ENCODE data around the gene FICD.
"Not testable (repeated sequence)": the region's sequence is repeated elsewhere in the genome, so short reads cannot be mapped to it uniquely, and the experiment has no call there.

Gene FICD

DNA sequence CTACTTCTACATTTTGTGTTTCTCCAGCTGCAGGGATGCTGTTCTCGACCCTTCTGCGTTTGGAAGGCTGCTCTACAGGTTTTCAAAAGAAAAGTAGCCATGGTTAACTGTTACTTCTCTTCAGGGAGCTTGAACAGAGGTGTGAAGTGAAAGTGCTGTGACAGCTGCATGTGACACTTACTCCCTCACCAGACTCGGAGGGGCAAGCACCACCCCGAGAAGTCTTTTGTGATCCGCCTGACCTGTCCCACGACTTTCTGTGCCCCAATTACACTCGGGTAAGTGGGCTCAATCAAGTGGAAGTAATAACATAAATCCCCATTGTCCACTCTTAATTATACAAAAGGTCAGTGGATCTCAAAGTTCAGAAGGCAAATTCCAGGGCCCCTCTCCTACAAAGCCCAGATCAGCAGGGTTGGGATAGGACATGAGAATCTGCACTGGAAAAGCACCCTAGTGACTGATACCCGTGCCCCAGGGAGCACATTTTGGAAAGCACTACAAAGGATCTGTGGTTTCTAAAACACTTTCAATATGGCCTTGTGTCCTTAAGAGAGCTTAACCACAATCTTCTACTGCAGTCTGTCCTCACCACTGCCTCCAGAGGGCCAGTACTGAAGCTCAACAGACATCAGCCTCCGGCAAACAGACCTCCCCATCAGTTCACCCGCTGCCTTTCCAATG is 11.5 kb downstream of the FICD start:
- no peak overlapping the region for H3K4me3 ChIP-seq (ENCODE audit: low read depth, low read length)
- DNase-seq (ENCODE audit: low read depth), result no peak

DNA sequence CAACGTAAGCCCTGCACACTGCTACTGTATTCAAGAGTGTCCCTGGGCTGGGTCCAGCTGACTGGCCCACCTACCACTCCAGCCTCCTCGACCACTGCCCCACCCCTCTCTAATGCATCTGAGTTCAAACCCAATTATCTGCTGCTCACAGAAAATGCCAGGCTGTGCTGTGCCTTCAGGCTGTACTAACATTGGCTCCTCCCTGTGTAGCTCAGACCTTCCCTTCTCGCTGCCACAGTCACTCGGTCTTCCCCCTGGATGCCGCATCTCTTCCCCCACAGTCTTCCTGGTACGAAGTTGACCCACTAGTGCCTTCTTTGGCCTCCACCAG is 12.1 kb downstream of the FICD start:
- DNase-seq (ENCODE audit: low read depth), result no peak
- H3K4me3 ChIP-seq (ENCODE audit: low read depth, low read length), result no peak overlapping the region

DNA sequence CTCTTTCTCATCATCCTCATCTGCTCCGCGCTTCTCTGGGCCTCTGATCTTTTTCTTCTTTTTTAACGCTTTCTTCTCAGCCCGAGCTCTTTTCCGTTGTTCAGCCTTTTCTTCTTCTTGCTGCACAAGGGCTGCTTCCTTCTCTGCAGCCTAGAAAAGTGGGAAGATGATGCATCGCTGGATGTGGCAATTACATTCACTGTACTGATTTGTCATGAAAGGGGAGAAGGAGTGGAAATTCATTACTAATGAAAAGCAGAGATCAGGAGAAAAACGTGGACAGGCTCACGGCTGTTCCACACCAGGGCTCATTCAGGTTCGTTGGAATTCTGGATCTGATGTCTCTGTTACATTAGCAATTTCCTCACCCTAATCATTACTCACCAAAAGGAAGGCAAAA is 15.1 kb downstream of the FICD start:
- no peak overlapping the region for H3K4me3 ChIP-seq (ENCODE audit: low read depth, low read length)
- no peak for DNase-seq (ENCODE audit: low read depth)

DNA sequence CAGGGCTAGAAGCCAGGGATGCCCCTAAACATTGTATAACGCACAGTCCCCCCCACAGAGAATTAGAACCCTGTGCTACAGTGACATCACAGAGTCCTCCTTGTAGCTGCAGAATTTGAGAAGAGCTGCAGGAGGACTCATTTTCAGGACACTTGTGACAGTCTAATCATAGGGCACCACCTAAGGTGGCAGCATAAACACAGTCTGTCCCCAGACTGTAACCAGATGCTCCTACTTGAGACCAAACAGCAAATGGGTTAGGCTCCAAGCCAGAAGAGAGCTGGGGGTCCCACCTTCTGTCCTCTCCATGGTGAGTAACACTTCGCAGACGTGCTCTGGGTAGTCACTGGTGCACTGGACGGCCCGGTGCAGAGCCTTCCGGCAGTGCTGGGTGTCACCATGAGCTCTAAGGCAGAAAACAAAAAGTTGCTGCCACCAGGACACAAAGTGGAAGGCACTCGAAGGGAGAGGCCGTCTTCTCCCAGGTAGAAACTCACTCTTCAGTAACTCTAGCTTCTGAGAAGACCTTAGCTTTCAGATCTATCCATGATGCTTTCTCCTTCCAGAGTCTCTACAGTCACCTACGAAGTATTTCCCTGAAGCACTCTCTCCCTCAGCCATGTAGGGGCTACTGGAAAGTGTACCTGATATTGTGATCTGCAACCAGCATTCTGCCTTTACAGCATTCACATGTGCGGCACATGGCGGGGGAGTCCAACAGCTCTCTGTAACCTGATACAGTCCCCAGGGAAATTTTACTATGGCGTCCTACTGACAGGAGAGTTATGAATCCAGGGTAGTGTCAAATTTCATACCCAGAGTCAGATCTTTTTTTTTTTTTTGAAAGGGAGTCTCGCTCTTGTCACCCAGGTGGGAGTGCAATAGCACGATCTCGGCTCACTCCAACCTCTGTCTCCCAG is 17.1 kb downstream of the FICD start:
- H3K4me3 ChIP-seq (ENCODE audit: low read depth, low read length), result no peak overlapping the region
- DNase-seq (ENCODE audit: low read depth), result no peak

DNA sequence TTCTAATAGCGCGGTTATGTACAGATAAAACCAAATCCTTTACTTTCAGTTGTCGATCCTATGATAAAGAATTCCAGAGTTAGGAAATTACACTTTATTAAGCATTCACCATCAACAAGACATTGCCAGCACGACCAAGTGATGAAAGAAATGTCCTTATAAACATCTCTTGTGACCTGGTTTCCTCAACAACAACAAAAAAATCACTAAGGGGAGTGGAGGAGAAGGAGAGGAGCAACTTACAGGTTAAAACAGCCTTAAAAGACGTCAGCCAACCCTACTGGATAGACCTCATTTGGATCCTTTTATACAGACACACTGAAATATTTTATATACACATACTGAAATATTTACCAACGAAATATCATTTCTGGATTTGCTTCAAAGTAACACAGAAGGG is 23.1 kb downstream of the FICD start:
- no peak overlapping the region for H3K4me3 ChIP-seq (ENCODE audit: low read depth, low read length)
- DNase-seq (ENCODE audit: low read depth), result no peak

DNA sequence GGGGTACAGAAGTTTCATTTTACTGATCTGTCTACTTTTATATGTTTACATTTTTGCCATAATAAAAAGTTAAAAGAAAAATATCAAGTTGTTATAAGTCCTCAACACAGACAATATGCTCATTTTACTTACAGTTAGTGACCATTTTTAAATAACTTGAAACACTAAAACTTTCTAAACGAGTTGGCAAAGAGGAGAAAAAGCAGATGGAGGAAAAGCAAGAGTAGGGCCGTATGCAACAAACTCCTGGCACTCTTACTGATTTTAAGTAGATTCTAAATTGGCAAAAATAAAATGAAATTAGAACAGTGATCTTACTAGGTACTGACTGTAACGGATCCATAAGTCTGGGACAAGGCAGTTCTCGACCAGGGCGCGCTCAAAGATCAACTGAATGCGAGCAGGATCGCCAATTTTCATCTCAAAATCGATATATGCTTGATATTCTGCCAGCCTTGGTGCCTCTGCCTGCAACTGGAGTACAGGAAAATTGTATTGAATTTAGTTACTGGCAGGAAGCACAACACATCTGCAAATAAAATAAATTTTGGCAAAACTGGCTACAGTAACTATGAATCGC is 23.6 kb downstream of the FICD start:
- DNase-seq (ENCODE audit: low read depth), result no peak
- no peak overlapping the region for H3K4me3 ChIP-seq (ENCODE audit: low read depth, low read length)

DNA sequence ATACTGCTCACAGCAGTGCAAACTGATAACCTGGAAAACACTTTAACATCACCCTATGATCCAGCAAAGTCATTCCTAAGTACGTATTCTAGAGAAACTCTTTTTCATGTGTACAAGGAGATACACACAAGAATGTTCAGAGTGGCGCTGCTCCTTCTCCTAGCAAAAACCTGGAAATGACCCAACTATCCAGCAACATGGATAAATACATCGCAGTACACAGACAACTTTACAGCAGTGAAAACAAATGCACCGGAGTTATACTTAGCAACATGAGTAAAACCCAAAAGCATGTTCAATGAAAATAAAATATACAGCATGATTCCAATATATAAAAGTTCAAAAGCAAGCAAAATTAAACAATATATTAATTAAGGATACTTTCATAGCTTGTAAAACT is 27.2 kb downstream of the FICD start:
- no peak for DNase-seq (ENCODE audit: low read depth)
- no peak overlapping the region for H3K4me3 ChIP-seq (ENCODE audit: low read depth, low read length)

DNA sequence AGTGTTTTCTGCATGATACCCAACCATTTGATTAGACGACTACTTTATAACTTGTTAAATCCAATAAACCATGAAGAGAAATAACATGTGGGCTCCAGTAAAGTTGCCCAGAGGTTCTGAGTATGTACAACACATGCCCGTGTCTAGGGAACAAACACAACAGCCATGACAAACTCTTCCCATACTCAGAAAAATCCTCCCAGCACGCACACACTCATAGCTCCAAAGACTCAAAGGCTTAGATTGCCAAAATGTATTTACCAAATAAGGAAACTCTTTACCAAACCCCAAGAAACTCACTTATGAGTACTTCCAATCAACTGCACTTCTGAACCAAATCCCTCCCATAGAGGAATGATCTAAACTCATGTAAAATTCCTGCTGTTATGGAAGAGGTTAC is 28.6 kb downstream of the FICD start:
- DNase-seq (ENCODE audit: low read depth), result no peak

DNA sequence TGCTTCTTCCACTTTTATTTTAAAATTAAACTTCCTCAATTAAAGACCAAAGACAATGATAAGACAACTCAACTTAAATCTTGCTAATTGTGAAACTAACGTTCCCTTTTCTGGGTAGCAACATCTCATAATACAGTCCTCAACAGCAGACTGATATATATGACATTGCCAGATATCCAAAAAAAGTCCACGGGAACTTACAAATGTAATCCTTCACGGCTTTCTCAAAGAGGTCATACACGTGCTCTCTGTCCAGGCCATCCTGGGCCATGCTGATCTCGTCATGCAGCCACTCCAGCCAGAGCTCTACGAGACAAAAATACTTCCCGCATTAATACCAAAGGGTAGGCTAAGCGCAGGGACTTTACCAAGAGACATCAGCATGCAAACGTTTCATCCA is 32.6 kb downstream of the FICD start:
- H3K4me3 ChIP-seq (ENCODE audit: low read depth, low read length), result no peak overlapping the region
- DNase-seq (ENCODE audit: low read depth), result no peak

More for the DNA sequence above, 28.6 kb downstream of the FICD start:
- H3K4me3 ChIP-seq (ENCODE audit: low read depth, low read length), result no peak overlapping the region

DNA sequence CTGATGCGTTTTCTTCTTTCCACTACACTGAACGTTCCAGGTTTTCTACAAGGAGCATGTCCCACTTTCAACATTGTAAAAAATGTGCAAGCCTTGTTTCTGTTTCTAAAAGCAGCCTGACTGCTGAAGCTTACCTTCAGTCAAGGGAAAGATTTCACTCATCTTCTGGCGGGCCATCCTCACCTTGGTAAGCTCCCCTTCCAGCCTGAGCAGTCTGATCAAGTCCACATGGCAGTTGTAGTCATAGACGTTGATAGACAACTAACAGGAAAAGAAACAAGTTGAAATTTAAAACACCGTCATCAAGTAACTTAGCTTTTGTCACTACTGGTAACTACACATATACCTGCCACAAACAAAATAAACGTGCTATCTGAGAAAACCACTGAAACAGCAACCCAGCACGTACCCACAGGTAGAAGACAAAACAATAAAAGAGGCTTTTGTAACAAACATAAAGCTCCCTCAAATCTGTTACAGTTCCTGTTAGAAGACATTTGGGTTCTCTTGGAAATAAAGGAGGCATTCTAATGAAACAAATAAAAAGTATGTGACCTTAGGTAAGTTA is 34.0 kb downstream of the FICD start:
- no peak overlapping the region for H3K4me3 ChIP-seq (ENCODE audit: low read depth, low read length)
- DNase-seq (ENCODE audit: low read depth), result no peak

DNA sequence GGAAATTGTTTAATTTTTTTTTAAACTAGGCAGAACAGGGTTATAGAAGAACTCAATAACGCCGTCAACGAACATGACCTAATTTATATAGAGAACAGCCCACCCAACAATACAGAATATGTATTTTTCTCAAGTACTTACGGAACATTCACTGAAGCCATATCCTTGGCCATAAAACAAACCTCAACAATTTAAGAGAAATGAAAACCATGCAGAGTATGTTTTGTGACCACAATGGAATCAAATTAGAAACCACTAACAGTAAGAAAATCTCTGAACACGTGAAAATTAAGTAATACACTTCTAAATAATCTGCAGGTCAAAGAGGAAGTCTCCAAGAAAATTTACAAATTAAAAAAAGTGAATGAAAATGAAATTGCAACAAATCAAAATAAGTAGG is 36.5 kb downstream of the FICD start:
- DNase-seq (ENCODE audit: low read depth), result no peak
- H3K4me3 ChIP-seq (ENCODE audit: low read depth, low read length), result no peak overlapping the region

DNA sequence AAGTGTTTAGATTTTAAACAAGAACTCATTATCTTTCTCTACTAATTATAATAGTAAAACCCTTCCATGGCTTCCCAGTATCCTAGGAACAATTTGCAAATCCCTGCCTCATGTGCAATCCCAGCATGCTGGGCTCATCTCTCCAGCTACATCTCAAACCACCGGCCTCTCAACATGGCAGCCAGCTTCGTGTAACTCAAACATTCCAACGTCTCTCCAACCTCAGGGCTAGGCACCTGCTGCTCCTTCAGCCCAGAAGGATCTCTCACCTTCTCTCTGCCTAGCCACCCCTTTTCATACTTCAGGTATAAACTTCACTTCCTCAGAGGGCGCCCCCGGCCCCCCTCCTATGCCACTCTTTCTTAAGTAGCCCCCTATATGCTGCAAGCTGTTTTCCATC is 38.7 kb downstream of the FICD start:
- H3K4me3 ChIP-seq (ENCODE audit: low read depth, low read length), result no peak overlapping the region
- DNase-seq (ENCODE audit: low read depth), result no peak

DNA sequence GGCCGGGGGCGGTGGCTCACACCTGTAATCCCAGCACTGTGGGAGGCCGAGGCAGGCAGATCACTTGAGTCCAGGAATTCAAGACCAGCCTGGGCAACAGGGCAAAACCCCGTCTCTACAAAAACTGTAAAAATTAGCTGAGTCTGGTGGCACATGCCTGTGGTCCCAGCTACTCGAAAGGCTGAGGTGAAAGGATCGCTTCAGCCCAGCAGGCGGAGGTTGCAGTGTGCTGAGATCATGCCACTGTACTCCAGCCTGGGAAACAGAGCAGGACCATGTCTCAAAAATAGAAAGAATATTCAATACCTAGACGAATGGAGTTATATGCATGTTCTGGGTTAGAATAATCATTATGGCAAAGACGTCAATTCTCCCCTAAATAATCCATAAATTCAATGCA is 40.3 kb downstream of the FICD start:
- not testable (repeated sequence) for DNase-seq (ENCODE audit: low read depth); H3K4me3 ChIP-seq (ENCODE audit: low read depth, low read length)

DNA sequence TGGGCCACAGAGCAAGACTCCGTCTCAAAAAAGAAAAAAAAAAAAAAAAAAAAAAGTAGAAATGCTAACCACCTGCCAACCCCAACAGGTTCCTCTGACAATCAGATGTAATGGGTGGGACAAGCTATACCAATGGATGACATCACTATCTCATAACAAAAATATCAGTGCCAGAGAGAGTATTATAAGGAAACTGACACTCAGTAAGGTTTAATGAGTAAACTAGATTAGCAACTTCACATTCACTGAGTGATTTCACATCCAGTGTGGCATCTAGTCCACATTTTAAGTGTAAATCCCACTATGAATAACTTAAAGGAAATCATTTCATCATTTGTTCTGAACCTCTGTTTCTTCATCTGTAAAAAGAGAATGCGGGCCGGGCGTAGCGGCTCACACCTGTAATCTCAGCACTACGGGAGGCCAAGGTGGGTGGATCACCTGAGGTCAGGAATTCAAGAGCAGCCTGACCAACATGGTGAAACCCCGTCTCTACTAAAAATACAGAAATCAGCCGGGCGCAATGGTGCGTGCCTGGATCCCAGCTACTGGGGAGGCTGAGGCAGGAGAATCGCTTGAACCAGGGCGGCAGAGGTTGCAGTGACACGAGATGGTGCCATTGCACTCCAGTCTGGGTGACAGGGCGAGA is 44.1 kb downstream of the FICD start:
- no peak for DNase-seq (ENCODE audit: low read depth)
- no peak overlapping the region for H3K4me3 ChIP-seq (ENCODE audit: low read depth, low read length)

DNA sequence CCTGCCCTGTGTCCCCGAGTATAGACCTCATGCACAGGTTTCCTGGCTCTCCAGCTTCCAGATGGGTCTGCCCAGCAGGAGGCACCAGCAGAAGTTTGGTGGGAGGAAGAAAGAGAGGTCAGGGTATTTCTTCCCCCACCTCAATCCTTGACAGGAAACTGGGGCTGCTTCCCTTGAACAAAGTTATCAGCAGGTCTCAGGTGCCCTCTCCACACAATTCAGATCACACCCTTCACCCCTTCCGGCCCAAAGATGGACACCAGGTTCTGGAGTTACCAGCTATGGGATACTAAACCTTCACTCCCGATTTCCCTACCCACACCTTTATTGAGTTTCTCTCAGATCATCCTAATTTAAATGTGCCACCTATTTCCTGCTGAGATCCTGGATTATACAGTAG is 44.7 kb downstream of the FICD start:
- peak overlapping the region; percentile 100 for H3K4me3 ChIP-seq (ENCODE audit: low read depth, low read length)
- no peak for DNase-seq (ENCODE audit: low read depth)

DNA sequence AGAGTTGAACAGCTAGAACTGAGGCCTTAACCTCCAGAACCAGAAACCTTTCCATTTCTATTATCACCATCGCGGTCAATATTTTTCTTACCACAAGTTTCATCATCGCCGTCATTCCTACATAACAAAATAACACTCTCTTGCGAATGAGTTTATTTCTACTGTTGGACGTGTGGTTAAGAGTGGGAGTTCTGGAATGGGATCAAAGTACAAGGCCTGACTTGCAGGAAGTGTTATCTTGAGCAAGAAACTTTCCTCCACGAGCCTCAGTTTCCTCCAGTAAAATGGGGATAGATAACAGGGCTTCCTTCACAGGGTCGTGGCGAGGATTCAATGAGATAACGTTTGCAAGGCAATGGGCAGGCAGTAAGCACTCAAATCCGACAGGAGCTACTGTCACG is 45.2 kb downstream of the FICD start:
- peak overlapping the region; percentile 100 for H3K4me3 ChIP-seq (ENCODE audit: low read depth, low read length)
- no peak for DNase-seq (ENCODE audit: low read depth)

DNA sequence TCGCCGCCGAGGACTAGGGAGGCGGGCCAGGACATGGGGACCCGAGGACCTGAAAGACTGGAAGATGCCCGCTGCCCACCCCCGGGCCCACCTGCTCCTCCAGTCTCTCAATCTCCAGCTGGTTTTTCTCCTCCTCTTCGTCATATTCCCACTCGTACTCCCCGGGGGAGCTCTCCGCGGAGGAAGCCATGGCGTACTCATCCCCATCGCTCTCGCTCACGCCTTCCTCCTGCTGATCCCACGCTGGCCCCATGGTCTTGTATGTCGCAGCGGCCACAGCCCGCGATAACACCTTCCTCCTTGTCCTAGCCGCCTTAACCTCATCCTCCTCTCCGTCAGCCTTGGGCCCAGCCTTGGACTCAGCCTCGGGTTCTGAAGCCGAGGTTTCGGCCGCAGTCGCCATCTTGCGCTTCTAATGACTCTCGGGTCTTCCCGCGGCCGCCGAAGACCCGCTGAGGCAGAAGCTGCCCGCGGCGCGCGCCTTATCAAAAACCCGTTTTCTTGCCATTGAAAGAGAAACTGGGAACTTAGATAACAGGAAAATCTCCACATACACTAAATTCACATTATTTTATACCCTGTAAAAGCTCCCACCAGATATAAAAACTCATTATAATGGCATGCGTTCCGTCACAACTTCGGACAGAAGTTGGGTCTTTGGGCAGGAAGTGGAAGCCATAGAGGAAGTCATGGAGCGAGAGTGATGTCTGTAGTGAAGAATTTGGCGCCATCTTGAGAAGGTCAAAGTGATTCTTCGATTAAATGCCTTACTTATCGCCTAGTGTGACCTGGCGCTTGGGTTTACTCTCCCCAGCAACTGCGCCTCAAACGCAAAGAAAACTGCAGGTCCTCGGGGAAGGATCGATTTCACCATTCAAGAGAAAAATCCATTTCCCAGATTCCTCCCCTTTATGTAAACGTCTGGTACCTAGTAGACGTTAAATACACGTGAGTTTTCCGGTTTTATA is 46.0 kb downstream of the FICD start, which contains the start of gene SART3:
Gene SART3 (minus strand): TSS at position 422 of the 968 bp plus-strand sequence. CDS start 19 bp downstream, at position 403.
- peak within 1 kb of the TSS; percentile 100 for H3K4me3 ChIP-seq (ENCODE audit: low read depth, low read length)
- DNase-seq (ENCODE audit: low read depth), result peak; percentile 55

DNA sequence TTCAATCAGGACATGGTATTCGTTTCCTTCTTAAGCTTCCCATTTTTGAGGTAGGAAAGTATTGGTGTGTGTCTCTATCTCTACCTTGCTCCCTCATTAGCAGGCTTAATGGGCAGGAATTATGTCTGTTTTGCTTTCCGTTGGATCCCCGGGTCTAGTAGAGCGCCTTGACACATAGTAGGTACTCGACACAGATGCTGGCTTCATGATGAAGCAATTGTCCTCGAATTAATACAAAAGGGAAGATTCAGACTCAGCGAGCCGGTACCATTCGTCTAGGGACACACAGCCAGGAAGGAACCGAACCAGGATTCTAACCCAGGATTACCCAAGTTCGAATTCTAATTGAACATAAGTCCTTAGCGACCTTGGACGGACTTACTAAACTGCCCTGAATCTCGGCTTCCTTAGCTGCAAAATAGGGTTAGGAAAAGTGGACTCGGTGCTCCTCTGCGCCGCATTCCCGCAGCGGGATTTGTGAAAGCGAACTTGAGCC is 46.8 kb downstream of the FICD start:
- H3K4me3 ChIP-seq (ENCODE audit: low read depth, low read length), result peak overlapping the region; percentile 100
- DNase-seq (ENCODE audit: low read depth), result no peak

Data from skeletal muscle cell (primary cell).